Fibroblast of lung (primary cell): Measurements from ENCODE around the gene SRRM3.

Source experiments
- CTCF ChIP-seq, 2 donors: IDR thresholded peaks in 1 of 2; conservative IDR thresholded peaks in 1 of 2; 1 replicate in 1 of 2; 2 replicates in 1 of 2; pipeline ENCODE4 v1.5.1; 2011 to 2012; ENCODE audit warnings: low read length in 2 of 2, control low read depth in 1 of 2, inconsistent platforms in 1 of 2, low read depth in 1 of 2, mild to moderate bottlenecking in 1 of 2
- EZH2 ChIP-seq: IDR thresholded peaks from 2 replicates; pipeline ENCODE4 v1.5.1; 2012; ENCODE audit warnings: low read length, control low read depth, mild to moderate bottlenecking; ENCODE audit errors: missing control alignments

GRCh38 chr7:76202666-76203030 lies 952 bp downstream of the SRRM3 start:
- TF ChIP-seq CTCF (conservative IDR thresholded peaks at IDR 0.05 in 1 of 2, IDR thresholded peaks at IDR 0.05 in 1 of 2; ENCODE audit: low read depth in 1 of 2, low read length in 2 of 2) (no peak), EZH2 (no peak)
